Gastrocnemius medialis (tissue), 4 donors: ENCODE data around the gene C2orf74. TPM values are rescaled to one million over a fixed set of nuclear protein-coding genes. Genes with fewer than 3 reads are reported as not detected.
A peak's percentile ranks its signal among the peaks of the same experiment; 100 is the strongest.

Source experiments
- ATAC-seq, 2 donors: fragments of 150-250 bp; one replicate each; pipeline ENCODE4 v1.9.1; 2016
- DNase-seq, 2 donors: peaks; one replicate each; pipeline ENCODE4 v3.0.0-alpha.2; 2019
- H3K27ac ChIP-seq, 4 donors: fragments of 200-600 bp; sonication (generic); 1 replicate in 1 of 4; 2 replicates in 3 of 4; pipeline ENCODE4 v1.5.1; 2016 to 2018; ENCODE audit warnings: mild to moderate bottlenecking in 2 of 4, moderate library complexity in 1 of 4
- H3K27me3 ChIP-seq, 3 donors: fragments of 200-600 bp; sonication (generic) in 2 of 3; 1 replicate in 1 of 3; 2 replicates in 2 of 3; pipeline versions ENCODE4 v1.5.1 to v1.6.0; 2016 to 2019; ENCODE audit warnings: mild to moderate bottlenecking in 1 of 3, moderate library complexity in 1 of 3
- H3K36me3 ChIP-seq, 2 donors: fragments of 200-600 bp; sonication (generic) in 1 of 2; one replicate each; pipeline ENCODE4 v1.5.1; 2017 to 2018
- H3K4me1 ChIP-seq, 2 donors: fragments of 200-600 bp; sonication (generic) in 1 of 2; one replicate each; pipeline ENCODE4 v1.5.1; 2016 to 2017; ENCODE audit warnings: mild to moderate bottlenecking in 2 of 2
- H3K4me3 ChIP-seq, 4 donors: fragments of 200-600 bp; sonication (generic) in 3 of 4; 1 replicate in 1 of 4; 2 replicates in 3 of 4; pipeline ENCODE4 v1.5.1; 2016 to 2019; ENCODE audit warnings: mild to moderate bottlenecking in 2 of 4
- H3K9me3 ChIP-seq, 3 donors: fragments of 200-600 bp; sonication (generic) in 2 of 3; 1 replicate in 1 of 3; 2 replicates in 2 of 3; pipeline ENCODE4 v1.5.1; 2016 to 2019
- CTCF ChIP-seq, 5 experiments: fragments of 450-650 bp in 3 of 5; fragments of 200-600 bp in 2 of 5; sonication (generic) in 2 of 5; IDR thresholded peaks in 4 of 5; conservative IDR thresholded peaks in 1 of 5; 1 replicate in 4 of 5; 2 replicates in 1 of 5; pipeline ENCODE4 v1.5.1; 2016 to 2019; ENCODE audit warnings: antibody characterized with exemption in 5 of 5, mild to moderate bottlenecking in 3 of 5, moderate library complexity in 3 of 5
- POLR2A ChIP-seq, 2 donors: fragments of 450-650 bp; IDR thresholded peaks; one replicate each; pipeline ENCODE4 v1.6.1; 2017; ENCODE audit warnings: antibody characterized with exemption in 2 of 2, mild to moderate bottlenecking in 2 of 2, moderate library complexity in 2 of 2
- in situ Hi-C, 4 donors: fragments of 200-750 bp; cut with MboI; loops; one replicate each; pipeline versions ENCODE4 v1.15.0 to v1.8.0; 2017; ENCODE audit warnings: low sequenced_read_pairs in 4 of 4
- intact Hi-C: fragments of 100-400 bp; cut with DNase I; formaldehyde crosslinking; loops from one replicate; pipeline ENCODE4 v1.15.1; 2023; ENCODE audit warnings: low total_unique reads
- total RNA-seq, 4 donors: library from RNA; depleted of rRNA; stranded (reverse); fragments of >200 nt; gene quantifications; one replicate each; pipeline versions ENCODE4 v1.1.0 to v1.2.3, GENCODE V29; 2016

C2orf74 gene
- total RNA-seq, 4 donors from 2014 or later: 6.6 to 19.2 (median 8.4) TPM

- intact Hi-C loops: loop anchor here (1.0 to 5.0 kb wide), 6 partner anchors 32 to 361 kb away; partner anchors contain the start of genes PEX13, SANBR, USP34 and XPO1
- ATAC-seq: peak; percentile 75 to 79
- DNase-seq: peak; percentile 86 to 90
- Histone ChIP-seq H3K4me3 (peak overlapping the region; percentile 62 to 93 (median 84)), H3K36me3 (peaks cover 0 to 13% of the 10 kb centered on the region in 2 donors), H3K4me1 (peaks cover 36 to 40% of the 10 kb centered on the region in 2 donors), H3K9me3 (no peaks in the 10 kb centered on the region), H3K27me3 (no peaks in the 10 kb centered on the region), H3K27ac (peak overlapping the region; percentile 93 to 99 (median 98))
- in situ Hi-C loops: no loop called here
- TF ChIP-seq POLR2A (IDR thresholded peaks at IDR 0.05) (peak; percentile 88 to 90), CTCF (IDR thresholded peaks at IDR 0.05 in 4 of 5, conservative IDR thresholded peaks at IDR 0.05 in 1 of 5) (peak in 2 of 5 experiments; percentile 24 to 31)
Observed at GRCh38 chr2:61176755-61177726, 15.1 kb downstream of the C2orf74 start.

- Histone ChIP-seq H3K36me3 (peaks cover 0 to 22% of the 10 kb centered on the region in 2 donors), H3K4me3 (peak overlapping the region; percentile 62 to 93 (median 84)), H3K9me3 (no peaks in the 10 kb centered on the region), H3K4me1 (peaks cover 36 to 41% of the 10 kb centered on the region in 2 donors), H3K27ac (peak overlapping the region; percentile 93 to 99 (median 98)), H3K27me3 (no peaks in the 10 kb centered on the region)
- TF ChIP-seq CTCF (IDR thresholded peaks at IDR 0.05 in 4 of 5, conservative IDR thresholded peaks at IDR 0.05 in 1 of 5) (no peak), POLR2A (IDR thresholded peaks at IDR 0.05) (peak in 1 of 2 donors; percentile 26)
- ATAC-seq: peak; percentile 22 to 35
- in situ Hi-C loops (no loop called here), intact Hi-C loops (loop anchor here (1.0 to 5.0 kb wide), 7 partner anchors 33 to 360 kb away; partner anchors contain the start of genes PEX13, REL, SANBR and USP34)
- peak; percentile 16 to 35 for DNase-seq
Observed at GRCh38 chr2:61177727-61178549, 15.9 kb downstream of the C2orf74 start.

- no peak for TF ChIP-seq CTCF (IDR thresholded peaks at IDR 0.05 in 4 of 5, conservative IDR thresholded peaks at IDR 0.05 in 1 of 5)
- no peak for TF ChIP-seq POLR2A (IDR thresholded peaks at IDR 0.05)
- H3K27ac ChIP-seq: peak overlapping the region; percentile 93 to 99 (median 98)
- peak overlapping the region; percentile 0 to 93 (median 84) for H3K4me3 ChIP-seq
- intact Hi-C loops: loop anchor here (1.0 to 5.0 kb wide), 3 partner anchors 112 to 298 kb away; partner anchors contain the start of genes REL and SANBR
- peaks cover 0 to 32% of the 10 kb centered on the region in 2 donors for H3K36me3 ChIP-seq
- peaks cover 36 to 41% of the 10 kb centered on the region in 2 donors for H3K4me1 ChIP-seq
- in situ Hi-C loops: no loop called here
- H3K27me3 ChIP-seq: no peaks in the 10 kb centered on the region
- ATAC-seq (peak in 1 of 2 donors; percentile 8), DNase-seq (peak in 1 of 2 donors; percentile 53)
- H3K9me3 ChIP-seq: no peaks in the 10 kb centered on the region
Observed at GRCh38 chr2:61178603-61179545, 16.9 kb downstream of the C2orf74 start.
